ENCODE results near the gene TGFBI.

TGFBI gene

GRCh38 chr5:136004436-136004835, 24.4 kb upstream of the TGFBI start:
- no peak for DNase-seq (ENCODE audit: low spot score)

- DNase-seq (ENCODE audit: low spot score): peak; percentile 63
These were observed 23.3 kb upstream of the TGFBI start for GRCh38 chr5:136005476-136005875.

DNA sequence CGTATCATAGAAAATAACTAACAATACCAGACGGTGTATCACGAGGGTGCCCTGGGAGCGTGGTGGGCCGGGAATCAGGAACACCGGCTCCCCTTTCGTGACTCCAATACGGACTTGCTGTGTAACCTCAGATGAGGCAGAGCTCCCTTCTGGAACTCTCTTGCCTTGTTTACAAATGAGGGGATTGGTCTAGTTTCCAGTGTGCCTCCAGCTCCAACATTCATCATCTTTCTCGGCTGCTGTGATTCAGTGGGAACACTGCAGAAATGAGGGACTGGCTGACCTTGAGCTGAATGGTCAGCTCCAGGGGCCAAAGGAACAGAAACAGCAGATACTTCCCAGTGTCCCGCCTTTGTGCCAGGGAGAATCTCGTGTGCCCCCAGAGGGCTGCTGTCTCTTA, 22.6 kb upstream of the TGFBI start:
- DNase-seq (ENCODE audit: low spot score): peak; percentile 47

DNA sequence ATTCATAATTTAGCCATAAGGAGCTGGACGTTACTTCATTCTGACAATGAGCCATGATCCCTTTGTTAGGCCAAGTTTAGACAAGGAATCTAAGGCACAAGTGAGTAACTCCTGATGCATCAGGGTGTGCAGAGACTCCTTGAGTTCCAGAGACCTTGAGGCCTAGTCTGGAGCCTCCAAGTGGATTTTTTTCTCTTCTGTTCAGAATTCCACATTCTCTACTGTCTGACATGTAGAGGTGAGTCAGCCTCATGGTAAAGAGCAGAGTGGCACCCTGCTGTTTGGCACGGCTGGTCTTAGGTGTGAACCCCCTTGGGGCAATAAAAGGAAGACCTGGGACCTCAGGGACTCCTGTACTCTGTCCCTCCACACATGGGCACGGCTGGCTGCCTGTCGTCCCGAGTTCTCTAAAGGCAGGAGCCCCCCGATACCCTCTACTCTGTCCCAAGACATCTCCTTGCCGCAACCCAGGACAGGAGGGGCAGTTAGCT, 22.0 kb upstream of the TGFBI start:
- peak; percentile 22 for DNase-seq (ENCODE audit: low spot score)

DNA sequence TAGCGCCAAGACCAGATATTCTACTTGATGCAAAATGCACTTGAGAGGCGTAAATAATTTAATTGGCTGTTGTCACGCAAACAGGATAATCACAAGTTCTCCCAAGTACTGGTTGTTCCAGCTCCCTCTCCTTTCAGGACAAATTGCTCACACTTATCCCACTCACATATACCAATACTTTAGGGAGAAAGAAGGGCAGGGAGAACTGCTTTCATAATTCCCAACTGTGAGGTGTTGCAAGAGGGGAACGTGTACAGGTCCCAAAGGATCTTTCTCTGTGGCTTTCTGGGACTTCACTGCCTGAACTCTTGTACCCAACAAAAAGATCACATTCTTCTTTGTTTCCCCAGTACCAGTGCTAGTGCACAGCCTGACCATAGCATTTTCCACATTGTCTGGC, 21.5 kb upstream of the TGFBI start:
- no peak for DNase-seq (ENCODE audit: low spot score)

GRCh38 chr5:136011414-136012001, 17.3 kb upstream of the TGFBI start:
- no peak for DNase-seq (ENCODE audit: low spot score)

DNA sequence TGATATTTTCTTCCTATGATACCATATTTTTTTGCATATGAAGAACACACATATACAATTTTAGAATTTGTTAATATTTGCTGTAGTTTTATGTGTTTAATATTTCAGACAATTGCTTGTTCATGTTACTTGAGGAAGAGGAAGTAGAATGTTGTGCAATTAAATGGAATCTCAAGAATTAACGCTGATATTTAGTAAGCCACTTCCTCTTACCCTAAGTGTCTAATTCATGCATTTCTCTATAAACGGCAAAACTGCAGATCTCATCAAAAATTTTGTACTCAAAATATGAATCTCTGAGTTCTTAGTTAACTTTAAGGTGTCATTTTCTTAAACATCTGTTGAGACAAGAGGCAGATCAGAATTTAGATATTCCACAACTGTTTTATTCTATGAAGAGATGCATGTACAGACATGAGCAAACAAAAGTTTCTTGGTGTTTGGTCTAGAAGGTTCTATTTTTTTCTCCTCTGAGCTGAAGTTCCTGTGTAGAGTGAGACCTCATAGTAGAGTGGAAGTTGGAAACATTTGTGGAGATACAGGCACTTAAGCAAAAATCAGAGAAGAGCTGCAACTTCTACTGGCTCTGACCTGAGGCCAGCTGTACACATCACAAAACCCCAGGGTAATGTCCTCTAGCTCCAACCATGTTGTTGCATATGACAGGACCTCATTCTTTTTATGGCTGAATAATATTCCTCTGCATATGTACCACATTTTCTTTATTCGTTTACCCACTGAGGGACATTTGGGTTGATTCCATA, 16.6 kb upstream of the TGFBI start:
- DNase-seq (ENCODE audit: low spot score): no peak

DNA sequence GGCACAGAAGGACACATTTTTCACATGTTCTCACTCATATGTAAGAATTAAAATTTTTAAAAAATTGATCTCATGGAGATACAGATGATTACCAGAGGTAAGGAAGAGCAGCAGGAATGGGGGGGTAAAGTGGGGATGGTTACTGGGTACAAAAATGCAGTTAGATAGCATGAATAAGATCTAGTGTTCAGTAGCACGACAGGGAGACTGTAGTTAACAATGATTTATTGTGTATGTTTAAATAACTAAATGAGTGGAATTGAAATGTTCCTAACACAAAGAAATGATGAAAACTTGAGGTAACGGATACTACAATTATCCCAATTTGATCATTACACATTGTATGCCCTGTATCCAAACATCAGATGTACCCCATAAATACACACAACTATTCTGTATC, 15.2 kb upstream of the TGFBI start:
- peak; percentile 2 for DNase-seq (ENCODE audit: low spot score)

GRCh38 chr5:136014049-136015002, 14.5 kb upstream of the TGFBI start:
- peak; percentile 69 for DNase-seq (ENCODE audit: low spot score)

DNA sequence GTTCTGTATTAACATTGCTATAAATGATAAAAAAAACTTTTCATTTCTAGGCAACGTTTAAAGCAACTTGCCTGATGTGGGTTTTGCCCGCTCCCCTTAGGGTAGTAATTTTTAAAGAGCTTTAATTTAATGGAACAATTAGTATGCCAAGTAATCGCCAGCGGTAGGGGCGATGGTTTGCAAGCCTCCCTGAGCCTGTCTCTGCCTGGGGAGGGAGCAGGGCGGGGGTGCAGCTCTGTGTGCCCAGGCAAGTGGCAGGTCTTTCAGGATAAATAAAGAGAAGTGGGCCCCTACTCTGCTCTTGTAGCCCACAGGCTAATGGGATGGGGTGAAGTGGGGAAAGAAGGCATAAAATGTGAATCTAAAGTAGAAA, 13.8 kb upstream of the TGFBI start:
- peak; percentile 33 for DNase-seq (ENCODE audit: low spot score)

- peak; percentile 8 for DNase-seq (ENCODE audit: low spot score)
These were observed 12.7 kb upstream of the TGFBI start for GRCh38 chr5:136015966-136016650.

DNA sequence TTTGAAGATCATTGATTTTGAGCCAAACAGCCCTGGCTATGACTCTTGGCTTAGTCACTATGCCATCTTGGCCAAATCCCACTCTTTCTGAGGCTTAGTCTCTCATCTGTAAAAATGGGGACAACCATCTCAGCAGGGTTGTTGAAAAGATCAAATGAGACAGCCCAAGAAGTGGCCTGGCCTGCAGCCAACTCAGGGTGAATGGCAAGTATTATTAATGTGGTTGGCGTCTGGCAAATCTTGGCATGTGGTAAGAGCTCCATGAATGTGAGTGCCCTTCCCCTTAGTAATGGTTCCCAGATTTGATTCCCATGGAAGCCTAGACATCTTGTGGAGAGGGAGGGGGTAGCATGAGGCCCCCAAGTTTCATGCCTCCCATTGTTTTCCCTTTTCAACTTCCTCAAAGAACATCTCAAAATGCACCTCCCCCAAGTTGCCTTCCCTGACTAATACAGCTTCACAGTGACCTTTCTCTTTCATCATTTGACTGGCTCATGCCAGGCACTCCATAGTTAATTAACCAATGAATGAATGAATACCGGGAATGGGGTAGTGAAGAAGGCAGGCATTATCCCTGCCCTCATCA, 11.8 kb upstream of the TGFBI start:
- DNase-seq (ENCODE audit: low spot score): peak; percentile 23

- DNase-seq (ENCODE audit: low spot score): peak; percentile 72
These were observed 9.7 kb upstream of the TGFBI start for GRCh38 chr5:136018814-136019783.

DNA sequence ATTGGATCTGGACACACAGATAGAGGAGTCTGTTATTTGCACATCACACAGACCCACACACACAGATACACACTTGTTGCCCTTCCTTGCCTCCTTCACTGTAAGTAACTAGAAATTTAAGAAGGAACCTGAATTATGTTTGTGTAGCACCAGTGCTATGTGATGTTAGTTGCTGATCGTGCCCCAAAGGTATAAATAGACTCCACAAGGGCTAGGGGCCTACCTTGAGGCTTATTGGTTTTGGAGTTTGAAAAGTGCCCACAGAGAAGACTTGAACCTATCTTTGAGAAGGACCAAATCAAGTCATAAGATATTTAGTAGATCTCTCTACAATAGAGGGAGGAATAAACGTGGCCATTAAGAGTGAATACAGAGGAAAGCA, 8.8 kb upstream of the TGFBI start:
- DNase-seq (ENCODE audit: low spot score): no peak

GRCh38 chr5:136020383-136021015, 8.3 kb upstream of the TGFBI start:
- peak; percentile 68 for DNase-seq (ENCODE audit: low spot score)

DNA sequence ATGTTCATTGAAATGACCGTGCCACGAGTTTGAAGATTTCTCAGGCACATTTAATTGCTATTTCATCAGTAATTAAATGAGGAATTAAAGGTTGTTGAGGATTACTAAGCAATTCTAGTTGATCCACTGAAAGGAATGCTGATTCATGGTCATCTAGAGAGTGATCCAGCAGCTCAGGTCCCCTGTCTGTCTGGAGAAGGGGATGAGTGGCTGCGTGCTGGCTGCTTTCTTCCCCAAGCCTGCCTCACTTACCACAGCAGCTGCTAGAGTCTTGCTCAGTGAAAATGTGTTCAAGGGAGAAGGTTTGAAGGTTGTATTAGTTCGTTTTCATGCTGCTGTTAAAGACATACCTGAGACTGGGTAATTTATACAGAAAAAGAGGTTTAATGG, 7.8 kb upstream of the TGFBI start:
- peak; percentile 53 for DNase-seq (ENCODE audit: low spot score)

GRCh38 chr5:136022965-136023364, 5.8 kb upstream of the TGFBI start:
- peak; percentile 47 for DNase-seq (ENCODE audit: low spot score)

DNA sequence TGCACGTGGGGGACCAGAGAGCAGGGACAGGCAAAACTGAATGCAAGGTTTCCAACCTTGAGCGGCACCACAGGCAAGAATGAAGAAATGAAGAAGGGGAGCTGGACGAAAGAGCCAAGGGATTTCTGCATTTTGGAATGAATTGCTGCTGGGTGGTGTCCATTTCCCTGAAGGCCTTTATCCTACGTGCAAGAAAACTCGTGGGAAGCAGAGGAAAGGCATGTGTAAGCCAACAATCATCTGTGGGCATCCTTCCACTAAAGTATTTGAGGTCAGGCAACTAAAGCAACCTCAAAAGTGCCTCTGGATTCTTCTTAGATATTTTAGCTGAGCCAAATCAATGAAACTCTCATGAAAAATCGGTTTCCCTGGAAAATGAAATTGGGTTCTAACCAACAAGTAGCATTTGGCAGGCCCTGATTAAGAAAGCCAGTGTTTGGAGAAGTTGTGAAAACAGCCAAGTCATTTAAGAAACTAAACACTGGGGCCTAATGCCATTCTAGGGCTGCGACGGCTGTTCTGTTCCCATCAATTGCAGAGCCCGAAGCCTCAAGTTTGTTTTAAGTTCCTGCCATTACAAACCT, 4.7 kb upstream of the TGFBI start:
- DNase-seq (ENCODE audit: low spot score): no peak

DNA sequence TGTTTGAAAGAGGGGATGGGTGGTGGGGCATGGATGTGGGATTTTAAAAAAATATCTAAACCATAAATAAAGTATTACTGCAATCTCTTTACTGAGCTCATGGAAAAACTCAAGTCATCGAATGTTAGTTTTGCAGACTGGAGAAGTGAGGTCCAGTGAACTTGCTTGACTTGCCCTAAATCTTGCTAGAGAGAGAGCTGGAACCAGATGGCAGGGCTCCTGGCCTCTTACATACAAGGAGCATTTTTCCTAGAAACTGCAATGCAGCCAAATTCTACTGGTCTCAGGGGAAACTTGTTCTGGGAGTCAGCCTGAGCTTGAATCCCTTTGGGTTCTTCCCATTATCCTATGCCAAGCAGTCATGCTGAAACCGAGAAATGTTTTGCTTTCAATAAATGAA, 2.9 kb upstream of the TGFBI start:
- peak; percentile 34 for DNase-seq (ENCODE audit: low spot score)

DNA sequence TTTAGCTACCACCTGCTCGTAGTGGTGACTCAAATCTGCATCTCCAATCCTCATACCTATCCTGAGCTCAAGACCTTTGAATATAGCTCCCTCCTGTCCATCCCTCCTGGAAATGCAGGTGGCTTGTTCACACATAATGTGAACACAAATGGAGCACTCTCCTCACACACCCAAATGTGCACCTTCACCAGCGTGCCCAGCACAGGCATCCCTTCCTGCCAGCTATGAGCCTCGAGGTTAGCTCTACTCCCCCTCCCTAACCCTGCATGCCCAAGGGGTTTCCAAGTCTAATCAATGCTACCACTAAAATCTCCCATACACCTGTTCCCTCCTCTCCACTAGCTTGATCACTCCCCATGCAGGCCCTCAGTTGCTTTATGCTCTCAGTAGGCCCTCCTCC, 2.2 kb upstream of the TGFBI start:
- DNase-seq (ENCODE audit: low spot score): peak; percentile 36

All from left forelimb (tissue), 1 donor.